Measurements from ENCODE around the gene GPR151.
A peak's percentile ranks its signal among the peaks of the same experiment; 100 is the strongest.
"Not testable (repeated sequence)": the region's sequence is repeated elsewhere in the genome, so short reads cannot be mapped to it uniquely, and the experiment has no call there.

Gene GPR151

GRCh38 chr5:146516151-146516475 is at the start of gene GPR151:
TSS of gene GPR151 (minus strand) at chr5:146516190. CDS start at chr5:146516113, 77 bp downstream.
- no peak for DNase-seq (ENCODE audit: low read depth)

GRCh38 chr5:146564007-146564762 is 48.2 kb upstream of the GPR151 start:
- no peak for DNase-seq (ENCODE audit: low read depth)

GRCh38 chr5:146562461-146562860 is 46.5 kb upstream of the GPR151 start:
- no peak for DNase-seq (ENCODE audit: low read depth)

- no peak for DNase-seq (ENCODE audit: low read depth)
These were observed 45.7 kb upstream of the GPR151 start for GRCh38 chr5:146561711-146562110.

GRCh38 chr5:146560205-146560812 is 44.3 kb upstream of the GPR151 start:
- no peak for DNase-seq (ENCODE audit: low read depth)

GRCh38 chr5:146556884-146557283 is 40.9 kb upstream of the GPR151 start:
- not testable (repeated sequence) for DNase-seq (ENCODE audit: low read depth)

- DNase-seq (ENCODE audit: low read depth) = peak; percentile 25
These were observed 37.5 kb upstream of the GPR151 start for GRCh38 chr5:146553446-146553845.

- DNase-seq (ENCODE audit: low read depth) = no peak
These were observed 33.6 kb upstream of the GPR151 start for GRCh38 chr5:146549615-146550014.

- peak; percentile 6 for DNase-seq (ENCODE audit: low read depth)
These were observed 32.9 kb upstream of the GPR151 start for GRCh38 chr5:146548781-146549449.

GRCh38 chr5:146544232-146544631 is 28.2 kb upstream of the GPR151 start:
- no peak for DNase-seq (ENCODE audit: low read depth)

GRCh38 chr5:146541958-146542849 is 26.2 kb upstream of the GPR151 start:
- peak; percentile 48 for DNase-seq (ENCODE audit: low read depth)

- DNase-seq (ENCODE audit: low read depth) = peak; percentile 21
These were observed 24.4 kb upstream of the GPR151 start for GRCh38 chr5:146540414-146540813.

GRCh38 chr5:146539973-146540372 is 24.0 kb upstream of the GPR151 start:
- DNase-seq (ENCODE audit: low read depth) = no peak

- DNase-seq (ENCODE audit: low read depth) = no peak
These were observed 22.4 kb upstream of the GPR151 start for GRCh38 chr5:146538432-146538831.

GRCh38 chr5:146533882-146534281 is 17.9 kb upstream of the GPR151 start:
- DNase-seq (ENCODE audit: low read depth) = no peak

- peak; percentile 47 for DNase-seq (ENCODE audit: low read depth)
These were observed 17.4 kb upstream of the GPR151 start for GRCh38 chr5:146533260-146533857.

GRCh38 chr5:146529984-146530383 is 14.0 kb upstream of the GPR151 start:
- no peak for DNase-seq (ENCODE audit: low read depth)

- DNase-seq (ENCODE audit: low read depth) = peak; percentile 14
These were observed 12.2 kb upstream of the GPR151 start for GRCh38 chr5:146528236-146528635.

GRCh38 chr5:146527785-146528184 is 11.8 kb upstream of the GPR151 start:
- DNase-seq (ENCODE audit: low read depth) = no peak

GRCh38 chr5:146523698-146524097 is 7.7 kb upstream of the GPR151 start:
- DNase-seq (ENCODE audit: low read depth) = no peak

GRCh38 chr5:146521403-146522106 is 5.6 kb upstream of the GPR151 start:
- DNase-seq (ENCODE audit: low read depth) = peak; percentile 59

Data from amniotic epithelial cell (primary cell).